G401.6 (cell line): ENCODE results near the gene PSG5.
"Not testable (repeated sequence)": the region's sequence is repeated elsewhere in the genome, so short reads cannot be mapped to it uniquely, and the experiment has no call there.

ENCODE experiments used
- FAIRE-seq: peaks from 2 replicates; lab custom pipeline; 2012; peaks lifted over from hg19 to GRCh38; lab: Jason Lieb, UNC

Gene PSG5

GRCh38 chr19:43186311-43186935 lies at the start of gene PSG5:
Gene PSG5 (minus strand): TSS chr19:43186536. CDS start chr19:43186405, 131 bp downstream.
- peak; percentile 85 for FAIRE-seq

DNA sequence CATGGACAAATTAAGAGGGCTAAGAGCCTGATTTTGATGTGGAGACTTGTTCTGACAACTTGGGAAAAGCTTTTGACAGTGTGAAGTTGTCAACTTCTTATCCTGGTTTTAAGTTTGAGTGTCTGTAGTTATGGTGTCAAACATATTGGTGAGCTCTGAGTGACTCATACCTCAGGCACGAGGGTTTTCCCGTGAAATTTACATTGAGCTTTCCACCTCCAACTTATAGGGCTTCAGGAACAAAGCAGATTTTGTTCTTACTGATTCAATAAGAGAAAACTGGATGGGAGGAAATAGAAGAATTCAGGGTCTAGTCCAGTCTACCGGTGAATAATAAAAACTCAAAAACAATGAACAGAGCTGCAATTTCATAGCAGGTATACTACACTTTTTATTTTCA lies 49.4 kb upstream of the PSG5 start:
- peak; percentile 90 for FAIRE-seq

- peak; percentile 98 for FAIRE-seq
Measured at GRCh38 chr19:43229315-43229714, 43.0 kb upstream of the PSG5 start.

- not testable (repeated sequence) for FAIRE-seq
Measured at GRCh38 chr19:43228730-43229129, 42.4 kb upstream of the PSG5 start.

GRCh38 chr19:43226986-43227385 lies 40.6 kb upstream of the PSG5 start:
- peak; percentile 97 for FAIRE-seq

GRCh38 chr19:43224855-43225253 lies 38.5 kb upstream of the PSG5 start:
- peak; percentile 100 for FAIRE-seq

GRCh38 chr19:43224201-43224854 lies 38.0 kb upstream of the PSG5 start:
- FAIRE-seq = not testable (repeated sequence)

DNA sequence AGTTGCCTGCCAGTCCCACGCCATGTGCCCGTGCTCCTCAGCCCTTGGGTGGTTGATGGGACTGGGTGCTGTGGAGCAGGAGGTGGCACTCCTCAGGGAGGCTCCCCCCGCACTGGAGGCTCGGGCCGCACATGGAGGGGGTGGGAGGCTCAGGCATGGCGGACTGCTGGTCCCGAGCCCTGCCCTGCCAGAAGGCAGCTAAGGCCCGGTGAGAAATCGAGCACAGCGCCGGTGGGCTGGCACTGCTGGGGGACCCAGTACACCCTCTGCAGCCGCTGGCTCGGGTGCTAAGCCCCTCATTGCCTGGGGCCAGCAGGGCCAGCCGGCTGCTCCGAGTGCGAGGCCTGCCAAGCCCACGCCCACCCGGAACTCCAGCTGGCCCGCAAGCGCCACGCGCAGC lies 35.6 kb upstream of the PSG5 start:
- FAIRE-seq = not testable (repeated sequence)

DNA sequence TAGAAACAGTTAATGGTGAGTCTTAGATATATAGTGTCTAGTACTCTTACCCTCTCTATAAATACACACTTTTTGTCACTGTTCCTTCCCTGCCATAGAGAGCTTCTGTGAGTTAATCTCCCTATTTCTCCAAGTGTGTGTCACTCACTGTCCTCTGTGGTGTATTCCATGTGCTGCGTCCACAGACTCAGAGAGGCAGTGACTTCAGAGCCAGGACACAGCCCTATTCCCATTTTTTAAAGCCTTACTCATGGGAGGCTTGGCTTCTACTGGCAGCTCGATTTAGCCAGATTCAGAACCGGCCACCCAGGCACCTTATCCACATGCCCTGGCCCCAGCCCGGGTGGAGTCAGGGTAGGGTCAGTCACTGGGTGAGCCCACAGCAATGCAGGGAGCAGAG lies 32.8 kb upstream of the PSG5 start:
- FAIRE-seq = not testable (repeated sequence)

DNA sequence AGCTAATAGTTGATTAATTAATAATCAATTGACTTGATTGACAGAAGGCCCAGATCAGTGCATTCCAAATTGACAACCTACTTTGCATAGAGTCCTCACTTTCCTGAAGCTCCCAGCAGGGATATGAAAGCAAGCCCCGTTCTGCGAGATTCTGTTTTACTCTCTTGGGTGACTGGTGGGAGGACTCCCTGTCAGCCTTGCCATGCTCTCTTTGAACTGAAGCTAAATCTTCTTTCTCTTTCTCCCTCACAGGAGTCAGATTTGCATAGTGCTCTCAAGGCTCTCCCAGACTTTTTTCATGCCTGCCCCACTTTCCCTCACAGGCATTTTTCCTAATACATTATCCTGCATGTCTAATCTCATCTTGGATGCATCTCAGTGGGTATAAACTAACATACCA lies 29.5 kb upstream of the PSG5 start:
- not testable (repeated sequence) for FAIRE-seq

DNA sequence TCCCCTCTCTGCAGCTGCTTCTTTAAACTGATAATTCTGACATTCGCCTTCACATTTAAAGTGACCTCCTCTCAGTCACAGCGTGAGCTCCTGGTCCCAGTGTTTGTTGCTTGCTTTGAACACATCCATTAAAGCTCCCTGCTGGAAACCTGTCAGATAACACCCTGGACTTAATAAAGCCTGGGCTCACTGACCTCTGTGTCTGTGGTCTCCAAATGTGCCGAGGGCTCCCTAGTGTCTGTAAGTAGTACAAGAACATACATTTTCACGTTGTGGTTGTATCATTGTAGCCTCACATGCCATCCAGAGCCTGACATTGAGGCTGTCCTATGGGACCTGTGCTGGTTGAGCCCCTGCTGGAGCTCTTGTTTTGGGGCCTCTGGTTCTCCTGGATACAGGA lies 21.7 kb upstream of the PSG5 start:
- FAIRE-seq = peak; percentile 91

GRCh38 chr19:43207174-43207573 lies 20.8 kb upstream of the PSG5 start:
- FAIRE-seq = peak; percentile 86

DNA sequence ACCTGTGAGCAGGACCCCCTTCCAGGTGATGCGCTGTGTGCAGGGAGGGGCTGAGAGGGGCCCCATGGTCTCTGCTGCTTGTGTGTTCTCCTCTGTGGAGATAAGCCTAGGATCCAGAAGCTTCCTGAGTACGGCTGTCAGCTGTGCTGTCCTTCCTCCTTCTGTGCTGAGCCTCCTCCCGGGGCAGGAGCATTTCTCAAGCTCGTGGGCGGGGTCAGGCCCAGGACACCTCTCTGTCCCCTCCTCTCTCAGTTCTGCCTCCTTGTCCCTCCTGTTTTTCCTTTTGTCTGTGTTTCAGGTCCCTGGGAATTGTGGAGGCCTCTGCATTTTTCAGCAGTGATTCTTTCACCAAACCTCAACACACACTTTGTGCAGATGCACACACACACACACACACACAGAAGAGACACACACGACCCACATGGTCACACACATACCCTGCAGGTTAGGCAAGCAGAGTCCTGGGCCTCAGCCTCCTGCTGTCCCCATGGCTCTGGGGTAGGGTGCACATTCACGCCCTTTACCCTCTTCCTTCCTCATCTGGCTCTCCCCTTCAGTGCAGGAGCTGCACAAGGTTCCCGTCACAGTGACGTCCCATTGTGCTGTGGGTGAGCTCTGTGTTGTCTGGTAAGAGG lies 19.3 kb upstream of the PSG5 start, which contains the start of gene PSG4:
Gene PSG4, minus strand, starts transcription at position 168 of the 635 bp plus-strand sequence. Its CDS starts 102 bp downstream, at position 66.
- FAIRE-seq = peak; percentile 95

GRCh38 chr19:43203611-43204010 lies 17.3 kb upstream of the PSG5 start:
- not testable (repeated sequence) for FAIRE-seq

DNA sequence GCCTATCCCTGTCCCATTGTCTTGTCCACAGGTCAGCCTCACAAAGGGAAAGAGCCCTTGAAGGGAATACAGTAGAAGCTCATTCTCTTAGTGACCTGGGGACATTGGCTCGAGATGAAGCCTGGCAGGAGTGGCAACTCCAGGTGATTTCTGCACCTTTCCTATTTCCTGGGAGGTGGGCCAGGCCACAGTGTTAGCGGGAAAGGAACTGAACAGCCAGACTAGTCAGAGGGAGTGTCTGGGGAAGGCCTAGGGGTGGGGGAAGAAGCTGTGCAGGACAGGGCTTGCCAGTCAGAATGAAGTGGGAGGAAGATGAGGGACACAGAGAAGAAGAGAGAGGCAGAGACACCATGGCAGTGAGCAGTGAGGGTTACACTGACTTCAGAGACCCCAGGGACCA lies 15.6 kb upstream of the PSG5 start:
- not testable (repeated sequence) for FAIRE-seq

DNA sequence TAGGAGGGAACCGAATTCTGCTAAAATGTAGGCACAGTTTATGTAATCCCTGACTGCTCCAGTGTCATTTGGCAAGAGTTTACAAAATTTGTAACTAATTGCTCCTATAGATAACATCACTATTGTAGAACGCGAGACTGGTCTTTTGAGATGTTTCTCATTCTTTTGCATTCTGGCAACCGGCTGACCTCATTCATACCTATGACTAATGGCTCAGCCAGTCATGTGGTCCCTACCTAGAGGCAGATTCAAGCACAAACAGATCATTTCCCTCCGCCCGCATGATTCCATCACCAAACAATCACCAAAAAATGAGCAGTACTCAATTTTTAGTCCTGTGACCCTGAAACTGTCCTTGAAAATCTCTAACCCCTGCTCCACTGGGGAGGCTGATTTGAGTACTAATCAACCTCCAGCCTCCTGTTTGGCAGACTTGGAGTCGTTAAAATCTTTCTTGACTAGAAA lies 15.0 kb upstream of the PSG5 start:
- FAIRE-seq = peak; percentile 100

DNA sequence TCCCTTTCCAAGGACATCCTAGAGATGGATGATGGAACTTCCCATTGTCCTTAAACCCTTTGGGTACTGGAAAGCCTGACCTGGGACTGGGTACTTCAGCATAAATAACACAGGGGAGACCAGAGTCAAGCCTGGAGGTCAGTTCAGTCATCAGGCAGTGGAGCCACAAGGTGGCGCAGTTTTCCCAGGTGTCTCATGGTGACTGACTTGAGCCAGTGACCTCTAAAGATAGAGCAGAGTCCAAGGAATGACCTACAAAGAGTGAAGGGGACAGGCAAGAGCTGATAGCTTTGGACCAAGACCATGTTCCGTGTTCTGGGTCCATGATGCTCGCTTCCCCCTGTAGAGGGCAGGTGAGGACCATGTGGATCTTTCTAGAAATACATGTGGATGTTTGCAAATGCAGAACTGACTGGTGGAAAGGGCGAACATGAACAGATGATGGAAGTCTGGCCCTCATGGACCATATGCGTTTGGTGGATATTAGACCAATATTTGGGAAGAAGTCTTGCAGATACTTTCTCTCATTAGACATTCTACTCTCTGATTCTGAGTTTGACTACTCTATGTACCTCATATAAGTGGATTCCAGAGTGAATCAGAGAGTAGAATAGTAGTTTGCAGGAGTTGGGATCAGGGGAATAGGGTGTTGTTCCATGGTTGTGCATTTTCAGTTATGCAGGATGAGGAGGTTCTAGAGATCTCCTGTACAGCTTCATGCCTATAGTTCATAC lies 12.5 kb upstream of the PSG5 start:
- FAIRE-seq = peak; percentile 76

DNA sequence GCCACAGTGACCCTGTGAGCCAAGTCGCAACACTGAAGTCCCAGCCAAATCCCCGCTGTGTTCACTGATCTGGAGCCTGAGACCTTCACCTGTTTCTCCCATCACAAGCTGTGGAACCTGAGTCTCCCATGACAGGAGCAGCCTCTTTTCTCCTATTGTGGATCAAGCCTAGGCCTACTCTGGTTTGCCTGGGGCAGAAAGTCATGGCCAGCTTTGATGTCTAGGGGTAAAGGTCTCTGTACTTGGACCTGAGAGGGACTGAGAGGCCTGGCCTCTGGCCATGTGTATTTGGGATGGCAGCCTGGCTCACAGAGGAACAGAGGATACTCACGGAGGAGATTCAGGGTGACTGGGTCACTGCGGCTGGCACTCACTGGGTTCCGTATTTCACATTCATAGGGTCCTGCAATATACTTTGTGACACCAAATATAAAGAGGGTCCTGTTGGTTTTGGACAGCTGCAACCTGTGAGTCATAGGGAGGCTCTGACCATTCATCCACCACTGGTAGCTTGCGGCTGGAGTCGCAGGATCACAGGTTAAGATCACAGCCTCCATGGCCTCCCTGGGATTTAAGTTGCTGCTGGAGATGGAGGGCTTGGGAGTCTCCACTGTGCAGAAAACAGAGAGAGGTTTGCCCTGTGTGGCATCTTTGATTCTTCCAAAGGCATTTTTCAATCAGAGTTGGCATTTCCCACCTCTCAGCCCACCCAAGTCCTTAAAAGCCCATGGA lies 11.5 kb upstream of the PSG5 start:
- FAIRE-seq = not testable (repeated sequence)

DNA sequence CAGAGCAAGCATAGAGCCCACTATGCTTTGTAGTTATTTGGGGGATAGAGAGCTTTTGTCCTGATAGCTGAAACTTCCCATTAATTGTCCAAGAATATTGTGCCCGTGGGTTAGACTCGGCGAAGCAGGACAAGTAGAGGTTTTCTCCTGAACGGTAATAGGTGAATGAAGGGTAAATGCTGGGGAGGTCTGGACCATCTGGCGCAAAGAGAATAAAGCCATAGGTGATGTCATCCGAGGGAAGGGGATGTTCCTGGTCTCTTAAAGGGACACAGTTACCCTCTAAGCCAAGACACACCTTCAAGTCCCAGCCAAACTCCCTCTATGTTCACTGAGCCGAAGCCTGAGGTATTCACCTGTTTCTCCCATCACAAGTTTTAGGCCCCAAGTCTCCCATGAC lies 8.1 kb upstream of the PSG5 start:
- FAIRE-seq = not testable (repeated sequence)

GRCh38 chr19:43192381-43193155 lies 6.2 kb upstream of the PSG5 start:
- not testable (repeated sequence) for FAIRE-seq

GRCh38 chr19:43188092-43188491 lies 1.8 kb upstream of the PSG5 start:
- FAIRE-seq = peak; percentile 68
